ENCODE data around the gene TRNT1.

TRNT1 gene

GRCh38 chr3:3126477-3127431 is at the start of gene TRNT1:
Gene TRNT1 (plus strand): TSS chr3:3126940. CDS start chr3:3129041, 2,101 bp downstream.
- peak; percentile 90 for DNase-seq

GRCh38 chr3:3080309-3080708 is 46.4 kb upstream of the TRNT1 start:
- DNase-seq, result peak; percentile 47

GRCh38 chr3:3081381-3082233 is 45.1 kb upstream of the TRNT1 start:
- DNase-seq, result no peak

- DNase-seq, result no peak
Observed at GRCh38 chr3:3082234-3082924, 44.4 kb upstream of the TRNT1 start.

- DNase-seq, result no peak
Observed at GRCh38 chr3:3084890-3085289, 41.9 kb upstream of the TRNT1 start.

- DNase-seq, result no peak
Observed at GRCh38 chr3:3085782-3086181, 41.0 kb upstream of the TRNT1 start.

- DNase-seq, result no peak
Observed at GRCh38 chr3:3086239-3086638, 40.5 kb upstream of the TRNT1 start.

GRCh38 chr3:3087279-3087678 is 39.5 kb upstream of the TRNT1 start:
- no peak for DNase-seq

- no peak for DNase-seq
Observed at GRCh38 chr3:3087716-3088465, 38.8 kb upstream of the TRNT1 start.

- no peak for DNase-seq
Observed at GRCh38 chr3:3089017-3089416, 37.7 kb upstream of the TRNT1 start.

- no peak for DNase-seq
Observed at GRCh38 chr3:3097958-3098357, 28.8 kb upstream of the TRNT1 start.

GRCh38 chr3:3101660-3102458 is 24.9 kb upstream of the TRNT1 start:
- DNase-seq, result no peak

- DNase-seq, result no peak
Observed at GRCh38 chr3:3102751-3103150, 24.0 kb upstream of the TRNT1 start.

GRCh38 chr3:3105246-3105645 is 21.5 kb upstream of the TRNT1 start:
- DNase-seq, result no peak

- DNase-seq, result no peak
Observed at GRCh38 chr3:3105815-3106214, 20.9 kb upstream of the TRNT1 start.

- DNase-seq, result no peak
Observed at GRCh38 chr3:3107181-3107580, 19.6 kb upstream of the TRNT1 start.

- DNase-seq, result no peak
Observed at GRCh38 chr3:3107858-3108257, 18.9 kb upstream of the TRNT1 start.

- DNase-seq, result peak; percentile 27
Observed at GRCh38 chr3:3109407-3110298, 17.1 kb upstream of the TRNT1 start.

GRCh38 chr3:3110299-3110630 is 16.5 kb upstream of the TRNT1 start, which contains the start of gene IL5RA:
Gene IL5RA (minus strand): TSS chr3:3110374. CDS start chr3:3104984, 5,390 bp downstream.
- DNase-seq, result peak; percentile 61

- DNase-seq, result no peak
Observed at GRCh38 chr3:3110749-3111361, 15.9 kb upstream of the TRNT1 start.
